Measurements from ENCODE around the gene ALCAM.

Gene ALCAM

DNA sequence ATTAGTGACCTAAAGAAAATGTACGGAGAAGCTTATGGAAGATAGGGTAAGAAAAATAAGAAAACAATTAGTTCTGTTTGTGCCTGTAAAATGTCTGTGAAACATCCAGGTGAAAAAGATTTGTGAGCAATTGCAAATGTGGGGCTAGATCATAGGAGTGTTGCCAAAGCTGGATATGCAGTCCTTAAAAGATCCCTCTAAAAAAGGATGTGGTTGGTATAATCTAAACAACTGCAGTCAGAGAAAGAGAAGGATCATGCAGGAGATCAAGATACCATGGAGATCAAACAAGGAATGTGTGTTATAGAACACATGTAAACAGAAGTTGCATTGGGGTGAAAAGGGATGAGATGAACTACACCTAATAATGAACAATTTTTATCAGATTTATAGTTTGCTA, 116.8 kb downstream of the ALCAM start:
- no peak for DNase-seq (ENCODE audit: low read depth)
- no peak overlapping the region for H3K4me3 ChIP-seq (ENCODE audit: control insufficient read depth, low read depth, low read length)
- TF ChIP-seq, protein P1, sequence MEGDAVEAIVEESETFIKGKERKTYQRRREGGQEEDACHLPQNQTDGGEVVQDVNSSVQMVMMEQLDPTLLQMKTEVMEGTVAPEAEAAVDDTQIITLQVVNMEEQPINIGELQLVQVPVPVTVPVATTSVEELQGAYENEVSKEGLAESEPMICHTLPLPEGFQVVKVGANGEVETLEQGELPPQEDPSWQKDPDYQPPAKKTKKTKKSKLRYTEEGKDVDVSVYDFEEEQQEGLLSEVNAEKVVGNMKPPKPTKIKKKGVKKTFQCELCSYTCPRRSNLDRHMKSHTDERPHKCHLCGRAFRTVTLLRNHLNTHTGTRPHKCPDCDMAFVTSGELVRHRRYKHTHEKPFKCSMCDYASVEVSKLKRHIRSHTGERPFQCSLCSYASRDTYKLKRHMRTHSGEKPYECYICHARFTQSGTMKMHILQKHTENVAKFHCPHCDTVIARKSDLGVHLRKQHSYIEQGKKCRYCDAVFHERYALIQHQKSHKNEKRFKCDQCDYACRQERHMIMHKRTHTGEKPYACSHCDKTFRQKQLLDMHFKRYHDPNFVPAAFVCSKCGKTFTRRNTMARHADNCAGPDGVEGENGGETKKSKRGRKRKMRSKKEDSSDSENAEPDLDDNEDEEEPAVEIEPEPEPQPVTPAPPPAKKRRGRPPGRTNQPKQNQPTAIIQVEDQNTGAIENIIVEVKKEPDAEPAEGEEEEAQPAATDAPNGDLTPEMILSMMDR (IDR thresholded peaks at IDR 0.05; ENCODE audit: control insufficient read depth, insufficient read depth, low read depth, low read length, missing control alignments) = no peak

DNA sequence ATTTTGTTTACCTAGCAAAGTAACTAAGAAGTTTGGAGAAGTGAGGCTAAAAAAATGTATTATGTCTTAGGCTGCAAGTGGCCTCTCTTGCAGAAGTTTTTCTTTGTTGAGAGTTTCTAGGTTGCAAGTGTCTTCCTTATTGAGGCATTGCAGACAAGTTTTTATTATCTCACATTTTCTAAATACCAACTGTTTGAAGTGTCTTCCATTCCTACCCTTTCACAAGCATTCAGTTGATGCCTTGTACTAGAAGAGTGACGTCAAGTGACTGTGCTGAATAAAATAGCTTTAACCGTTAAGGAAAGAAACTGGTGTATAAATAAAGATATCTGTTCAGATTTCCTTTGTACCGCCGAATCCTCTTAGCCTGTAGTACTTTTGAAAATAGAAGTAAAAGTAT, 123.3 kb downstream of the ALCAM start:
- TF ChIP-seq, protein P1 (IDR thresholded peaks at IDR 0.05; ENCODE audit: control insufficient read depth, insufficient read depth, low read depth, low read length, missing control alignments) = no peak
- no peak overlapping the region for H3K4me3 ChIP-seq (ENCODE audit: control insufficient read depth, low read depth, low read length)
- no peak for DNase-seq (ENCODE audit: low read depth)

DNA sequence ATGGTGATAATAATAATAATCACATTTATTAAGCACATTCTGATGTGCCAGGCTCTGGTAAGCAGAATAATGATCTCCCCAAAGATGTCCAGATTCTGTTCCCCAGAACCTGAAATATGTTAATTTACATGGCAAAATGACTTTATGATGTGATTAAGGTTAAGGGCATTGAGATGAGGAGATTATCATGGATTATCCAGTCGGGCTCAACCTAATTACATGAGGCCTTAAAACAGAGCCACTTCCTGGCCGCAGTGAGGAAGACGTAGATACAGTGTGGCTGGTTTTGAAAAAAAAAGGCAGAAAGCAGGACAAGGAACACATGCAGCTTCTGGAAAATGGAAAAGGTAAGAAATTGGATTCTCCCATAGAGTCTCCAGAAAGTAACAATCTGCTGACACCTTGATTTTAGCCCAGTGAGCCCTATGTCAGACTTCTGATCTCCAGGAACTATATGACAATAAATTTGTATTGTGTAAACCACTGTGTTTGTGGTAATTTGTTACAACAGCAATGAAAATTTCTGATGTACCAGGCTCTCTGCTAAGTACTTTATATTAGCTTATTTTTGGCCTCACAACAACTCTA, 126.7 kb downstream of the ALCAM start:
- TF ChIP-seq, protein P1 (IDR thresholded peaks at IDR 0.05; ENCODE audit: control insufficient read depth, insufficient read depth, low read depth, low read length, missing control alignments) = no peak
- no peak for DNase-seq (ENCODE audit: low read depth)

DNA sequence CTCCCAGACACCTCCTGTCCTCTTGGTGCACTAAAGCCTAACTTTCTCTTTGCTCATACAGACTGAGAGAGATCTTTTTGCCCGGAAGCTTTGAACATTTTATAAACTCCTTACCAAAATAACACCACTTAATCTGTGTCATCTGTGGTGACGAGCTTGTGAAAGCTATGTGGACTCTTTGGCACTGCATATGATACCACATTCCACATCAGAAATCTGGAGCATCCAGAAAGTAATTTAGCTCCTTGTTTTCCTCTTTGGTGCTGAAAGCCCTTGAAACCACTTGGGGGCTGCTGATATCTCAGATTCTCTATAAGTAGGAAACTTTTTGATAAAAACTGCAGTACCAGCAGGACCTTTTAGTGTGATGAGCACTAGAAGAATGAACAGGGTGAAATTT, 128.3 kb downstream of the ALCAM start:
- TF ChIP-seq, protein P1 (IDR thresholded peaks at IDR 0.05; ENCODE audit: control insufficient read depth, insufficient read depth, low read depth, low read length, missing control alignments) = no peak
- no peak for DNase-seq (ENCODE audit: low read depth)
- no peak overlapping the region for H3K4me3 ChIP-seq (ENCODE audit: control insufficient read depth, low read depth, low read length)

More for the DNA sequence above, 126.7 kb downstream of the ALCAM start:
- no peak overlapping the region for H3K4me3 ChIP-seq (ENCODE audit: control insufficient read depth, low read depth, low read length)

DNA sequence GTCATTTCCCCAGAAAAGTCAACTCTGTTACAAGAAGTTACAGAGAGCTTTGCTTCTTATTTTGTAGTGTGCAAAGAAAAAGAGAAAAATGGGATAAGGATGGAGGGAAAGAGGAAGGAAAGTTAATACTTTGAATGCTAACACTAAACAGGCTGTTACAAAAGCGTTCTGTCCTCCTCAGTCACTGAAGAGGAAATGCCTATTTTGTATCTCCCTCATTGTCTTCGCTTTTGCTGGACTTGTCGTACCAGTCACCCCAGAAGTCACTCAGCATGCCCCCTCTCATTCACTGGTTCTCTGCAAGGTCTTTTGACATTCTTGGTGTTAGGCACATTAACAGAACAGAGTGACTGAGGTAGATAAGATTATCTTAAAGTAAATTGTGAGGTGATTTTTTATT, 129.6 kb downstream of the ALCAM start:
- DNase-seq (ENCODE audit: low read depth) = no peak
- H3K4me3 ChIP-seq (ENCODE audit: control insufficient read depth, low read depth, low read length) = no peak overlapping the region
- TF ChIP-seq, protein P1 (IDR thresholded peaks at IDR 0.05; ENCODE audit: control insufficient read depth, insufficient read depth, low read depth, low read length, missing control alignments) = no peak

DNA sequence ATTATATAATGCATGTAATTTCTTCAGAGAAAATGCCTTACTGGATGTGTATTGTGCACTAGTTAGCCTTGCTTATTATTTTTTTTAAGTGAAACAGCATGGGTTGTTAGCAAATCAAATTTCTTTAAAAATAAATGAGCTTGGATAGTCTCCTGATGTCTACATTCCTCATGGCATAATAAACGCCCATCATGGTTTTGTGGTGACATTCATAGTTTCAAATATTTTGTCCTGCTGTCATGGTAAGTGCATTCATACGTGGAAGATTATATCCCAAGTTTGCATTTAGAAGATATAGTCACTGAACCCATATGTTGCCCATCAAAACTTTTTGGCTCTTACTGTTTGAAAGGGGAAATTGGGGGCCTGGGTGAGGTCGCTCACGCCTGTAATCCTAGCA, 130.7 kb downstream of the ALCAM start:
- no peak for DNase-seq (ENCODE audit: low read depth)
- TF ChIP-seq, protein P1 (IDR thresholded peaks at IDR 0.05; ENCODE audit: control insufficient read depth, insufficient read depth, low read depth, low read length, missing control alignments) = no peak
- no peak overlapping the region for H3K4me3 ChIP-seq (ENCODE audit: control insufficient read depth, low read depth, low read length)

DNA sequence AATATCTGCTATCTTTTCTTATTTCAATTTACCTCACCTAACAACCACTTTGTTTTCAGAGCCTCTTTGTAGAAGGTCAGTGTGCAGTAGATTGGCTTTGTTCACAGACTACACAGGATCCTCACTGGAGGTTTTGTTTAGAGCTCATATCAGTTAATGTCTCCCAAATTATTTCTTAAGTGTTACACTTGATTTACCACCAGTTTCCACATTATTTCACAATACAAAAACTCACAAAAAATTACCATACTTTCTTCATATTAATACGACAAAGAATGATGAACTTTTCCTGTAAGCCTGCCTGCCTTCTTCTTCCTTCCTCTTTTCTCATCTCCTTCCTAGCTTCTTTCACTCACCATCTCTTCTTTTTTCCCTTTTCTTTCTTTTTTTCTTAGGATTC, 133.3 kb downstream of the ALCAM start:
- H3K4me3 ChIP-seq (ENCODE audit: control insufficient read depth, low read depth, low read length) = no peak overlapping the region
- TF ChIP-seq, protein P1 (IDR thresholded peaks at IDR 0.05; ENCODE audit: control insufficient read depth, insufficient read depth, low read depth, low read length, missing control alignments) = no peak
- no peak for DNase-seq (ENCODE audit: low read depth)
